NK-92 (cell line): ENCODE measurements around the gene TRIM51.
"Not testable (repeated sequence)": the region's sequence is repeated elsewhere in the genome, so short reads cannot be mapped to it uniquely, and the experiment has no call there.

ENCODE experiments used
- DNase-seq: peaks from one replicate; lab custom pipeline; 2025; ENCODE audit not compliant: unreplicated experiment; lab: John Stamatoyannopoulos, UW

TRIM51 gene, protein sequence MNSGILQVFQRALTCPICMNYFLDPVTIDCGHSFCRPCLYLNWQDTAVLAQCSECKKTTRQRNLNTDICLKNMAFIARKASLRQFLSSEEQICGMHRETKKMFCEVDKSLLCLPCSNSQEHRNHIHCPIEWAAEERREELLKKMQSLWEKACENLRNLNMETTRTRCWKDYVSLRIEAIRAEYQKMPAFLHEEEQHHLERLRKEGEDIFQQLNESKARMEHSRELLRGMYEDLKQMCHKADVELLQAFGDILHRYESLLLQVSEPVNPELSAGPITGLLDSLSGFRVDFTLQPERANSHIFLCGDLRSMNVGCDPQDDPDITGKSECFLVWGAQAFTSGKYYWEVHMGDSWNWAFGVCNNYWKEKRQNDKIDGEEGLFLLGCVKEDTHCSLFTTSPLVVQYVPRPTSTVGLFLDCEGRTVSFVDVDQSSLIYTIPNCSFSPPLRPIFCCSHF

DNA sequence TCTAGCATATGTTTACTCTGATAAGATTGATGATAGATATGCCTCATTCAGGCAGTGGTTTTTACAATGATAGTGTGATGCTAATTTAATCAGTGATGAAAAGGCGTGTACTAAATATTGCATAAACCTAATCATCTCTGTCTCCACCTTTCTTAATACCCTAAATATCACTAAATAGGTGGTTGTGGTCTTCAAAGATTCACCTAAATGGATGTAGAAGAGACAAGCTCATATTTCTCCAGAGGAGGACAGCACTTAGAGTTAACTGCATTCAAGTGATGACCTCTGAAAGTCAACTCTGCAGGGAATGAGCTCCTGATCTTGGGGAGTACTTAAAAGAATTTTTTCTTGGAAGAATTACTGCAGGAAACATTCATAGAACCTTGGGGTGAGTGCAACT lies at the start of gene TRIM51:
TRIM51 (plus strand) TSS at position 301 of the 400 bp plus-strand sequence. CDS start 2,132 bp downstream, outside the sequence.
- not testable (repeated sequence) for DNase-seq

DNA sequence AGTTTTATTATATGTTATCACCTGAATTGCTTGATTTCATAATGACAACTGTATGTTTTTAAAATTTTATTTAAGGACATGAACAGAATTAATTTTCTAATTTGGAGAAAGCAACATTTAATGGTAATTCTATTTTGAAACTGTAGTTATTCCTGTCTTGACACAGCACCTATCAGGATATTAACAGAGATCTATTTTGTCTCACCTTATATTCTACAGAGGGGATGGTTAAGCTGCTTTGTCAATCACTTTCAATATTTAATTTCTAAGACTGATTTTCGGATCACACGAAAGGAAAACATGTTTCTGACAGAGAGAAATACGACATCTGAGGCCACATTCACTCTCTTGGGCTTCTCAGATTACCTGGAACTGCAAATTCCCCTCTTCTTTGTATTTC lies 44.6 kb upstream of the TRIM51 start, which contains the start of gene OR5D16:
OR5D16 (plus strand) TSS at position 301 of the 400 bp plus-strand sequence; CDS start at position 301, 0 bp downstream.
- DNase-seq, result no peak

DNA sequence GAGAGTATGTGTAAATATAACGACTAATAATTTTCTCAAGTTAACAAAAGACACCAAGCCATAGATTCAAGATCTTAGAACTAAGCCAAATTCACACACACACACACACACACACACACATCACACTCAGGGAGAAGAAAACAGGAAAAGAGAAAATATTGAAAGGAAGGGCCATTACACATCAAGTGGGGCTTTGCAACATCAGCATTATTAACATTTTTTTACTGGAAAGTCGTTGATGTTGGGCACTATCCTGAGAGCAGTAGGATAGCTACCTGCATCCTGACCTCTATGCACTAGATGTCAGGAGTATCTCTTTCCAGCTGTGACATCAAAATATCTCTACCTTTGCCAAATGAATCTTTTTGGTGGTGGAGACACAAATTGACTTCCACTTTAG lies 35.6 kb upstream of the TRIM51 start:
- DNase-seq, result no peak

DNA sequence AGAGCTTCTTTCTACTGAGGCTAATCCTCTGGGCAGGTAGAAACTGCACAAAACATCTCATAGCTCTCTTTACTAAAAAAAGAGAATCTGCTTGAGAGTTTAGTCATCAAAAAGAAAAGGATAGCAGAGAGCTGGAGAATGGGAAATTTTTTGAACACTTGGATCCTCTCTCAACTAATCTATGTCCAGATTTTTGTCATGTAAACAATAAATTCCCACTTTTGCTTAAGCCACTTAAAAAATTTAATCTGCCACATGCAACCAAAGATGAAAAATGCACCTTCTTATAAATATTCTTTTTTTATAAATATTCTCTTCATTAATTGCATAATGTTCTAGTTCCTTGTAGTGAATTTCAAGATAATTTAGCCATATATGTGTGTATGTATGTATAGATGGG lies 34.1 kb upstream of the TRIM51 start:
- no peak for DNase-seq

DNA sequence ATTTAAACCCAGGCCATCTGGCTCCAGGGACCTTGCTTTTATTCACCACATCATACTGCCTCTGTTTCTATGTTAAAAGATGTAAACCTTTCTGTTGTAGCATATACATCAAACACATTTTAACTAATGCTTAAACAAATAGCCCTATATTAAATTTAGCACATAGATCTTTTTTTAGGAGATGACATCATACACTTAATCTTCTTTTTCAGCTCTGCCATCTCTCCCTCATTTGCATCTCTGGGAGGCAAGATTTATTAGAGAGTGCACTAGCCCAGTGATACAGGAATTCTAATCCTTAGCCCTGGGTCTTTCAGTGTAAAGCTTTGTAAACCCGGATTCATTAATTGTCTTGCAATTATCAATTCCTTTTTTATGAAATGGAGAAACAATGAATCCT lies 31.0 kb upstream of the TRIM51 start:
- no peak for DNase-seq

DNA sequence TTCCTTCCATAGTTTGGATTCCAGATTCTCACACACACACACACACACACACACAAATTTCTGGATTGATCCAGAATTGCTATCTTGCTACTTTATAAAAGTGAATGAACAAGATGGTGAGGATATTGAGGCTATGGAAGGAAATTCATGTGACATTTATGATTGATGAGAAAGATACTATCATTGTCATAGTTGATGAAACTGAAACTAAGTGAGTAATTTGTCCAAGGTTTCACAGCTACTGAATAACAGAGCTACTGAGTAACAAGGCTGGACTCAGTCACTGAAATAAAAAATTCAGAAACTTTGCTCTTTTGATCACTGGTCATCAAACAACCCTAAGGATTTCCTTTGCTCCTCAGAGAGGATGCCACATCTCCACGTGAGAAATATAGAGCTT lies 28.4 kb upstream of the TRIM51 start:
- DNase-seq, result no peak

DNA sequence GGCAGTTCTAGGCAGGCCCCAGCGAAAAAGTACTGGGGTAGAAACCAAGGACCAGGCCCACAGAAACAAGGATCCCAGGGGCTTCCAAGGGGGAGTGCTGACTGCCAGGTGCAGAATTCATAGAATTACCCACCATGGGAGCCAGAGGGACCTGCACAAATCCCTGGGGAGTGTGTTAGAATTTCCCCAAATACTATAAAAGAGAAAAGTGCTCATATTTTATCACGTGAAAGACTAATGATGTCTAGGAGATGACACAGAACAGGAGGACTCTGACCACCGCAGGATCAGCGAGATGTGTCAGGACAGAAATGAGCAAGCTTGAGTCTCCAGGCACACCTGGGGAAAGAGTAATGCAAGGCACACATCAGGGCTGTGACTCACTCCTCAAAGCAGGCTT lies 15.7 kb upstream of the TRIM51 start:
- DNase-seq, result not testable (repeated sequence)

DNA sequence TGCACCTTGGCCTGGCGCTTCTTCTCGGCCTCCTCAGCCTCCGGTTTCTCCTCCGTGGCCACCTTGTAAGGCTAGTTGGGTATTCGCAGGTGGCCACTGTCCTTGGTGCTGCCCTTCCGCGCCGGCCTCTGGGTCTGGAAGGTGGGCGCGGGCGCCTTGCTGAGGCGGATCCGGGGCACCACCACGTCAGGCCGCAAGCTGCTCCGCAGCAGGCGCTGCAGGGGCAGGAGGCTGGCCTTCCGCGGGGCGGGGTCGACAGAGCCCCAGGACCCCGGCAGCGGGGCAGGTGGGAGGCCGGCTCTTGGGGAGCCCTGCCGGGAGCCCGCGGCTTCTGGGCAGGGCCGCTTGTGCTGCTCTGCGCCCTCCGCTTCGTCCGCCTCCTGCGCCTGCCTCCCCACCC lies 10.4 kb upstream of the TRIM51 start:
- DNase-seq, result not testable (repeated sequence)

DNA sequence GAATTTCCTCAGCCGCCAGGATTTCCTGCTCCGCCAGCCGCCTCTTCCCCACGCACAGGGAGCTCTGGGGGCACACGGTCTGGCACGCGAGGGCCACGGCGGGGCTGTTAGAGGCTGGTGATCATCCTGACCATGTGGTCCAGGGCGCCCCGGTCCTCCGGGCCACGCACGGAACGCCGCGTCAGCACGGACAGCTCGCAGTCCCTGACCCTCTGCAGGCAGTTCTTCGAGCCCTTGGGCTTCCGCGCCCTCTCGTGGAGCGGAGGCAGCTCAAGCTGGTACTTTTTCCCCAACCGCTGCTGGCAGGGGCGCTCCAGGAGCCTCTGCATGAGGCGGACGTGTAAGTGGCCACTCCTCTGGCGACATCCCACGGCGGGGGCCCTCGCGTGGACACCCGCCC lies 10.0 kb upstream of the TRIM51 start:
- DNase-seq, result not testable (repeated sequence)

DNA sequence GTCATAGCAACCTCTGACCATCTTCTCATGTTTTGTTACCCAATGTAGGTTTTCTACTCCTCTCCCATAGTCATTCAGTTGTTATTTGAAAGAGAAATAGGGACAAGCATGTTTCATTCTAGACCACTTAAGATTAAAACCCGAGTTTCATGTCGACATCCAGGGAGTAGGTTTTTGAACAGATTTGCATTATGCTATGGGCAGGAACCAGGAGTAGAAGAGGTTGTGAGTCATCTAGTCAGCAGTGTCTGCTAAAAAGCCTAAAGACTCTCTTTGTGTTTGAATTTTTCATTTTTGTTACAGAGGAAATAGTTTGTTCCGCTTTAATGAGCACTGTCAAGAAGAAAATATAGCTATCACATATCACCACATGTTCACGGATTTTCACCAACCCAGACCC lies 1.9 kb downstream of the TRIM51 start:
- DNase-seq, result not testable (repeated sequence)

DNA sequence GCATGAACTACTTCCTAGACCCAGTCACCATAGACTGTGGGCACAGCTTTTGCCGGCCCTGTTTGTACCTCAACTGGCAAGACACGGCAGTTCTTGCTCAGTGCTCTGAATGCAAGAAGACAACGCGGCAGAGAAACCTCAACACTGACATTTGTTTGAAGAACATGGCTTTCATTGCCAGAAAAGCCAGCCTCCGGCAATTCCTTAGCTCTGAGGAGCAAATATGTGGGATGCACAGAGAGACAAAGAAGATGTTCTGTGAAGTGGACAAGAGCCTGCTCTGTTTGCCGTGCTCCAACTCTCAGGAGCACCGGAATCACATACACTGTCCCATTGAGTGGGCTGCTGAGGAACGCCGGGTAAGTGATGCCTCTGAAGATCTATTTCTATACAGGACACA lies 2.4 kb downstream of the TRIM51 start:
- DNase-seq, result not testable (repeated sequence)

DNA sequence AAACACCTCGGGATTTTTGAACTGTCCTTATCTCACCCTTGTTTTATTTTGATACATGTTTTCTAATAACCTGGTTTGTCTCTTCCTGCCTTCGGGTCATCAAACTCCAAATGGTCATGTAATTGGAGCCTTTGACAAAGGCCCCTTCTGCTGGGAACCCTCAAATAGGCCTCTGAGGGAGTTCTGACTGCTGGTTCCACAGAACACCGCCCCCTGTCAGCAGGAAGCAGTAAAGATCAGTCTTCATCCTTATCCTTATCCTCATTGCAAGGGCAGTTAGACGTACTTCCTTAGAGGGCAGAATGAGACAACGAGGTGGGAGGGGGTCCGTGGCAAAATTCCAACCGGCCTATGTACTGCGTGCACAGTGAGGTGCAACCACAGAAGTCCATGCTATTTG lies 12.1 kb downstream of the TRIM51 start:
- no peak for DNase-seq

DNA sequence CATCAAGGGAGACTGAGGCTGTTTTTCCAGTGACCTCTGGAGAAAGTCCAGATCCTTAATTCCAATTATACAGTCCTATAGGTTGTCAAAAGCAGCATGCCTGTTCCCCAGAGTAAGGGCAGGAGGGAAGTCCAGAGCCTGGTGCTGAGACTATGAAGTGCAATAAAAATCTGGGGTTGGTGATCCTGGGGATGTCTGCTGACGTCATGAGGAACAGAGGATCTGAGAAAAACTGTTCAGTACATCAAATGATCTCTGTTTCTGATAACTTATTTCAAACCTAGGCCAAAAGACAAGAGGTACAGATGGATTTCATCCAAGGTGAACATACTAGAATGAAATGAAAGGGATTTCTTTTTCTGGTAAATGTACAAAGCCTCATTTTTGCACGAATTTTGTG lies 19.2 kb downstream of the TRIM51 start:
- no peak for DNase-seq

DNA sequence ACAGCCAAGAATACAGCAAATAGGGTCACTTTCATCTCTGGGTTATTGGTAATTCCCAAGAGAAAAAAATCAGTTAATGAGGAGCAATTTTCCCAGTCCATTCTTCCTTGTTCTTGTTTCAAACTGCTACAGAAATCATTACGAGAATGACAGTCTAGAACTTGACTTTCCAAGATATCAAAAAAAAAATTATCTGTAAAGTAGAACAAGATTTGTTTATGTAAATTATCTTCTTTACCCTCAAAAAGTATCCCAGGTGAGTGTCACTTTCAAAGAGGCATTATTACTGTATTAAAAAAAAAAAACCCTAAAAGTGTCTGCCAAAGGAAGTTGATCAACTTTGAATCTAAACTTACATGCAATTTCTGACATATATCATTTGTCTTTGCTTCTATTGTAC lies 31.4 kb downstream of the TRIM51 start, which contains the start of gene OR5W2:
OR5W2 (minus strand) TSS at position 101 of the 400 bp plus-strand sequence; CDS start at position 101, 0 bp downstream.
- no peak for DNase-seq

DNA sequence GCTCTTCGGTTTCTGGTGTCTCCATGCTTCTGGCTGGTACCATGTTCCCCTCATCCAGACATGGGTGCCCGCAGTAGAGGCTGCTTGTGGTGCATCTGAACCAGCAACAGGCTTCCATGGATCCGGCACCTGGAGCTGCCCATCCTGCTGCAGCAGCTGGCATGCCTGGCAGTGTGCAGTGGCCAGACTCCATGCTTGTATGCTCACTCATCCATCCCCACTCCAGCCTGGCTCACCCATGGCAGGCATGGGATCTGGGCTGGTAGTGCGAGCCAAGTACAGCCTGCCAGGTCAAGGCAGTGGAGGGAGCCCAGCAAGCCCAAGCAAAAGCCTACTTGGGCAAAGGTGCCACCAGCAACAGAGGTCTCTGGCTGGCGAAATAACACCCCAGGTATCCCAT lies 37.4 kb downstream of the TRIM51 start:
- no peak for DNase-seq

DNA sequence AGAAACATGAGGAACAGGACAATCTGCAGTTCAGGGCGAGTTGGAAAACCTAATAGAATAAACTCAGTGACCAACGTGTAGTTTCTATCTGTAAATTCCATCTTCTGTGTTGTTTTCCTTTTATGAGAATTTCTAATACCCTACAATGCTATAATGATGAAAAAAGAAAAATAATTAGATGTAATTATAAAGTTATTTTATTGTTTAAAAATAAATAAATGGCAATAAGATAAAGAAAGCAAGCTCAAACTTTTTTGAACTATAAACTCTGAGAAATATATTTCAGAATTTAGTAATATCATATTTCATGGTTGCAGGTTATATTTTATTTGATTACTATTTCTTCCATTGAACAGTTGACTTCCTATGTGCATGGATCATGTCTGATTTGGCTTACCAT lies 53.2 kb downstream of the TRIM51 start, which contains the start of gene OR5I1:
OR5I1 (minus strand) TSS at position 101 of the 400 bp plus-strand sequence; CDS start at position 101, 0 bp downstream.
- DNase-seq, result no peak
